Heart right ventricle (tissue), 16 donors: ENCODE measurements around the gene CYP11A1. TPM values are rescaled to one million over a fixed set of nuclear protein-coding genes. Genes with fewer than 3 reads are reported as not detected.

Experiments
- ATAC-seq, 8 donors: fragments of 200-7000 bp; cut with Tn5 transposase; one replicate each; pipeline ENCODE4 v1.9.1; 2020; ENCODE audit warnings: mild to moderate bottlenecking in 8 of 8, moderate library complexity in 8 of 8, moderate number of reproducible peaks in 1 of 8
- DNase-seq, 2 donors: peaks; one replicate each; pipeline ENCODE4 v3.0.0-alpha.2; 2020
- H3K27ac ChIP-seq, 10 donors: fragments of 200-600 bp; sonication (generic) in 2 of 10; one replicate each; pipeline versions ENCODE4 v1.5.0 to v1.8.0; 2020 to 2022; ENCODE audit warnings: mild to moderate bottlenecking in 3 of 10
- H3K27me3 ChIP-seq, 7 donors: fragments of 200-600 bp; one replicate each; pipeline ENCODE4 v1.8.0; 2021 to 2022; ENCODE audit warnings: mild to moderate bottlenecking in 2 of 7
- H3K36me3 ChIP-seq, 9 donors: fragments of 200-600 bp; sonication (generic) in 1 of 9; one replicate each; pipeline versions ENCODE4 v1.5.0 to v1.8.0; 2020 to 2022; ENCODE audit warnings: mild to moderate bottlenecking in 2 of 9
- H3K4me1 ChIP-seq, 9 donors: fragments of 200-600 bp; sonication (generic) in 1 of 9; one replicate each; pipeline versions ENCODE4 v1.5.0 to v1.8.0; 2020 to 2022; ENCODE audit warnings: mild to moderate bottlenecking in 4 of 9
- H3K4me3 ChIP-seq, 10 donors: fragments of 200-600 bp; sonication (generic) in 2 of 10; one replicate each; pipeline versions ENCODE4 v1.5.0 to v1.8.0; 2020 to 2022; ENCODE audit warnings: mild to moderate bottlenecking in 7 of 10, moderate library complexity in 2 of 10
- H3K9me3 ChIP-seq, 11 donors: fragments of 200-600 bp in 10 of 11; sonication (generic) in 2 of 11; one replicate each; pipeline versions ENCODE4 v1.5.0 to v1.8.0; 2013 to 2022; ENCODE audit warnings: mild to moderate bottlenecking in 2 of 11, control low read depth in 1 of 11, moderate library complexity in 1 of 11
- CTCF ChIP-seq, 9 donors: fragments of 200-600 bp; sonication (generic) in 2 of 9; IDR thresholded peaks; one replicate each; pipeline versions ENCODE4 v1.5.0 to v1.8.0; 2021 to 2022; ENCODE audit warnings: antibody characterized with exemption in 9 of 9, mild to moderate bottlenecking in 5 of 9, moderate library complexity in 1 of 9
- WGBS, 2 donors: extraction: QIAGEN DNeasy Blood & Tissue Kit; methylation state at CpG; one replicate each; pipeline ENCODE4 v1.1.7; 2013; ENCODE audit warnings: inconsistent platforms in 1 of 2; 5-methylcytosine and 5-hydroxymethylcytosine counted together
- intact Hi-C, 10 donors: fragments of 100-400 bp; cut with DNase I; formaldehyde crosslinking; loops; one replicate each; pipeline versions ENCODE4 v1.11.1 to v1.14.2; 2022
- polyA plus RNA-seq, 2 donors: library from polyadenylated mRNA; stranded (reverse); fragments of 200-250 nt; gene quantifications; one replicate each; pipeline ENCODE4 v1.2.3, GENCODE V29; 2013
- total RNA-seq, 10 donors: library from RNA; stranded (reverse); fragmentation: NEBNext Ultra II Directional in 3 of 10; extraction: Animal tissue kit (Norgen Biotek cat#: 25700) in 3 of 10; gene quantifications; one replicate each; pipeline versions ENCODE4 v1.2.1 to v1.2.4, GENCODE V29; 2021 to 2023
- donor health status: Arrhythmogenic right ventricular cardiomyopathy.
- donor health status: ischemic (EF 13 %, LVEDD 7.1; RV severe dilation, severe dysfunction).
- donor health status: healthy with polysubstance abuse.
- donor health status: DM: no; HTN: yes; CAD: no.
- donor health status: DM: no; HTN: no; CAD: no.
- donor health status: ischemic (EF 25% LVEDD 6.9; RV normal size, moderate dysfunction).
- donor health status: ischemic (EF 25% LVEDD 5.7; RV mildly dilated, moderate dysfunction).
- donor health status: healthy.
- donor health status: DM: yes; HTN: yes; CAD: no.
- donor health status: Ischemic cardiomyopathy.
- donor health status: ischemic (EF 35%, LVEDD 5.7; RV mildly dilated, moderate dysfunction).
- donor health status: nonischemic (EF 11% LVEDD 7.7; RV severe dilation, severe dysfunction).
- donor health status: DM: yes; HTN: yes; CAD: no.
- donor health status: PGD.
- donor health status: ischemic (EF 29% LVEDD 5.4; RV normal size, mild dysfunction).
- donor health status: nonischemic (EF 23%, LVEDD 6.1; RV moderate dilation, normal function).

CYP11A1 gene
- total and polyA plus RNA-seq, 12 donors: 0.06 to 3.6 (median 2.1) TPM

GRCh38 chr15:74300057-74300795 lies 67.2 kb downstream of the CYP11A1 start:
- H3K9me3 ChIP-seq: no peaks in the 10 kb centered on the region
- H3K36me3 ChIP-seq: no peaks in the 10 kb centered on the region
- H3K4me3 ChIP-seq: no peak overlapping the region
- intact Hi-C loops: loop anchor here in 7 of 10 donors (5.0 to 10.0 kb wide), 4 partner anchors 48 to 325 kb away; partner anchors contain the start of gene CCDC33 (in 1 of the 7)
- H3K27me3 ChIP-seq: peaks cover 0 to 59% (median 15%) of the 10 kb centered on the region in 7 donors
- no peak overlapping the region for H3K27ac ChIP-seq
- no peak for ATAC-seq
- H3K4me1 ChIP-seq: peaks cover 0 to 6% (median 0%) of the 10 kb centered on the region in 9 donors
- 51 to 53% methylated on average over 26 of the region's 26 CpGs for WGBS, 2 donors
- DNase-seq: no peak
- no peak for TF ChIP-seq CTCF (IDR thresholded peaks at IDR 0.05)

GRCh38 chr15:74297887-74298286 lies 69.6 kb downstream of the CYP11A1 start:
- H3K4me1 ChIP-seq: peaks cover 0 to 4% (median 0%) of the 10 kb centered on the region in 9 donors
- H3K4me3 ChIP-seq: no peak overlapping the region
- WGBS, 2 donors: 14 to 17% methylated on average over 1 of the region's 1 CpG
- TF ChIP-seq CTCF (IDR thresholded peaks at IDR 0.05): no peak
- H3K36me3 ChIP-seq: no peaks in the 10 kb centered on the region
- H3K27me3 ChIP-seq: peaks cover 0 to 43% (median 14%) of the 10 kb centered on the region in 7 donors
- intact Hi-C loops: no loop called here
- DNase-seq (no peak), ATAC-seq (peak in 1 of 8 donors; percentile 24)
- H3K27ac ChIP-seq: no peak overlapping the region
- no peaks in the 10 kb centered on the region for H3K9me3 ChIP-seq

GRCh38 chr15:74295800-74296199 lies 71.6 kb downstream of the CYP11A1 start:
- Histone ChIP-seq H3K4me3 (no peak overlapping the region), H3K36me3 (no peaks in the 10 kb centered on the region), H3K27me3 (peaks cover 0 to 31% (median 7%) of the 10 kb centered on the region in 7 donors), H3K9me3 (no peaks in the 10 kb centered on the region), H3K27ac (no peak overlapping the region), H3K4me1 (peaks cover 0 to 13% (median 4%) of the 10 kb centered on the region in 9 donors)
- intact Hi-C loops: no loop called here
- 55 to 64% methylated on average over 6 of the region's 6 CpGs for WGBS, 2 donors
- no peak for DNase-seq
- no peak for ATAC-seq
- peak in 2 of 9 donors; percentile 21 to 25 for TF ChIP-seq CTCF (IDR thresholded peaks at IDR 0.05)

GRCh38 chr15:74294010-74294409 lies 73.4 kb downstream of the CYP11A1 start:
- H3K27ac ChIP-seq: no peak overlapping the region
- H3K4me1 ChIP-seq: peaks cover 0 to 17% (median 4%) of the 10 kb centered on the region in 9 donors
- no peak overlapping the region for H3K4me3 ChIP-seq
- H3K27me3 ChIP-seq: peaks cover 0 to 23% (median 7%) of the 10 kb centered on the region in 7 donors
- no peaks in the 10 kb centered on the region for H3K9me3 ChIP-seq
- TF ChIP-seq CTCF (IDR thresholded peaks at IDR 0.05): no peak
- DNase-seq: no peak
- intact Hi-C loops: no loop called here
- ATAC-seq: no peak
- no peaks in the 10 kb centered on the region for H3K36me3 ChIP-seq
- 54 to 57% methylated on average over 1 of the region's 1 CpG for WGBS, 2 donors
